Measurements from ENCODE around the gene LMOD2. TPM values are rescaled to one million over a fixed set of nuclear protein-coding genes. Genes with fewer than 3 reads are reported as not detected.
"Not testable (repeated sequence)": the region's sequence is repeated elsewhere in the genome, so short reads cannot be mapped to it uniquely, and the experiment has no call there.

The LMOD2 gene, protein sequence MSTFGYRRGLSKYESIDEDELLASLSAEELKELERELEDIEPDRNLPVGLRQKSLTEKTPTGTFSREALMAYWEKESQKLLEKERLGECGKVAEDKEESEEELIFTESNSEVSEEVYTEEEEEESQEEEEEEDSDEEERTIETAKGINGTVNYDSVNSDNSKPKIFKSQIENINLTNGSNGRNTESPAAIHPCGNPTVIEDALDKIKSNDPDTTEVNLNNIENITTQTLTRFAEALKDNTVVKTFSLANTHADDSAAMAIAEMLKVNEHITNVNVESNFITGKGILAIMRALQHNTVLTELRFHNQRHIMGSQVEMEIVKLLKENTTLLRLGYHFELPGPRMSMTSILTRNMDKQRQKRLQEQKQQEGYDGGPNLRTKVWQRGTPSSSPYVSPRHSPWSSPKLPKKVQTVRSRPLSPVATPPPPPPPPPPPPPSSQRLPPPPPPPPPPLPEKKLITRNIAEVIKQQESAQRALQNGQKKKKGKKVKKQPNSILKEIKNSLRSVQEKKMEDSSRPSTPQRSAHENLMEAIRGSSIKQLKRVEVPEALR
- not detected in 2 replicates for total RNA-seq (2014; rRNA removed; shearing (Covaris generic))

DNA sequence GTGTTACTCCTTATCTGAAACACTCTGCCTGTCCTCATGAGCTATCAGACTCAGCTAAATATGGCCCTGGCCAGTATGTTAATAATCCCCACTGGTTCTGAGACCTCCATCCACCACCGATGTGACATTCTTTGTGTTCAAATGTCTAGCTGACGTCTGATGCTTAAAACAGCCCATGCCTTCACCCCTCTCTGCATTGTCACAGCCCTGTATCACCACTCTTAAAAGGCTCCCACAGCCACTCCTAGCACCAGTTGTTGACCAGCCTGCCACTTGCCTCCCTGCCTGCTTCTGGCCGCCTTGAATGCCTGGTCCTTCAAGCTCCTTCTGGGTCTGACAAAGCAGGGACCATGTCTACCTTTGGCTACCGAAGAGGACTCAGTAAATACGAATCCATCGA, at the start of gene LMOD2:
Gene LMOD2, plus strand, starts transcription at position 253 of the 400 bp plus-strand sequence. Its CDS starts 98 bp downstream, at position 351.
- no peak for DNase-seq (ENCODE audit: low read depth)

DNA sequence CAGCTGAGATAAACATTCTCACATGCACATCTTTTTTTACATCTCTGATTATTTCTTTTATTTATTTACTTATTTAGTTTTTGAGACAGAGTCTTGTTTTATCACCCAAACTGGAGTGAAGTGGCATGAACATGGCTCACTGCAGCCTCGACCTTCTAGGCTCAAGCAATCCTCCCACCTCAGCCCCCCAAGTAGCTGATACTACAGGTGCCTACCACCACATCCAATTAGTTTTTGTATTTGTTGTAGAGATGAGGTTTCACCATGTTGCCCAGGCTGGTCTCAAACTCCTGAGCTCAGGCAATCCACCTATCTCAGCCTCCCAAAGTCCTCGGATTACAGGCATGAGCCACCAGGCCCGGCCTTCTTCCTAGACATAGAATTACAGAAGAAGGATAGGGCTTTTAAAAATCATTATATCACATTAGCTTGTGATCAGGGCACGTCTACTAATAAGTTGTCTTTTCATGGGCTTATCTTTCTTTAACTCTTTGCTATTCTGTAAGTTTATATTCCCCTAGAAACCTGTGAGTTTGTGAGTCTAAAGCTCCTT, 48.2 kb upstream of the LMOD2 start:
- DNase-seq (ENCODE audit: low read depth): no peak

GRCh38 chr7:123608991-123609882, 46.4 kb upstream of the LMOD2 start:
- DNase-seq (ENCODE audit: low read depth): no peak

DNA sequence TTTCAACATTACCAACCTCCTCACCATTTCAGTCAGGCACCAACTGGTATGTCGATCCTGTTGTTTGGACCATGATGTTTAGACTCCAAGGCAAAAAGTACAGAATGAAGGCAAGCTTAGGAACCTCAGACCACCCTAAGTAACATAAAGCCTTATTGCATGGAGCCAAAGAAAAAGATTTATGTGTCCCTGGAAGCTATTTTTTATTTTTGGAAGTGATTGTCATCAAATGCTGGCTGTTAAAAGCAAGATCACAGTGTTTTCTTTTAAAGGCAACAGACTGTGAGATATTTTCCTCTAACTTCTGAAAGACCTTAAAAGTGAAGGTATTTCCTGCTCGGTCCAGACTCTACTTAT, 45.8 kb upstream of the LMOD2 start:
- DNase-seq (ENCODE audit: low read depth): no peak

DNA sequence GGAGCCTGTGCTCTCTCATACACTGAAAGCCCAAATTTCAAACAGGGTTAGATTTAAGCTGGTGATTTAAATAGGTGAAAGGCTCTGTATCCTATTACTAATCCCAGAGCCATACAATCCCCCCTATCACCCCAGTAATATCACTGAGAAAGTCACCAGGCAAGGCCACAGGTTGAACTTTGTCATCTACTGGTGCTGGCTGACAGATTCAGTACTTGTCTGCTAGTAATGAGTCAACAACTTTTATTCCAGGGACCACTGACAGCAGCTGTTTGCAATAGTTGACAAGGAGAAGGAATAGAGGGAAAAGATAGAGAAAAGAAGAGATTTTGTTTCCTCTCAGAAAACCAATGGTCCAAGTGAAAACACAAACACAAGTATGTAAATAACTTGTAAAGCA, 43.6 kb upstream of the LMOD2 start:
- no peak for DNase-seq (ENCODE audit: low read depth)

- DNase-seq (ENCODE audit: low read depth): no peak
Observed at GRCh38 chr7:123615344-123615743, 40.3 kb upstream of the LMOD2 start.

DNA sequence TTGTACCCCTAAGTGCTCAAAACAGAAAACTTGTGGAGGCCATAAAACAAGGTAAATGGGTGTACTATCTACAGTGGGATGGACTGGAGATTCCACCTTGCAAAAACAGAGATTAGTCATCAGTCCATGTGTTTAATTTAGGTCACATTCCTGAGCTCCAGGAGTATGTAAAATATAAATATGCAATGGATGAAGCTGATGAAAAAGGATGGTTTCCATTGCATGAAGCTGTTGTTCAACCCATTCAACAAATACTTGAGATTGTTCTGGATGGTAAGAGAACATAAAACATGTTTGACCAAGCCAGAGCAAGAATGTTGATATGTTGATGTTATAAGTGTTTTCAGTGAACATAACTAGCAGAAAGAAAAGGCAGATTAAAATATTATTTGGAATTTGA, 39.4 kb upstream of the LMOD2 start:
- no peak for DNase-seq (ENCODE audit: low read depth)

DNA sequence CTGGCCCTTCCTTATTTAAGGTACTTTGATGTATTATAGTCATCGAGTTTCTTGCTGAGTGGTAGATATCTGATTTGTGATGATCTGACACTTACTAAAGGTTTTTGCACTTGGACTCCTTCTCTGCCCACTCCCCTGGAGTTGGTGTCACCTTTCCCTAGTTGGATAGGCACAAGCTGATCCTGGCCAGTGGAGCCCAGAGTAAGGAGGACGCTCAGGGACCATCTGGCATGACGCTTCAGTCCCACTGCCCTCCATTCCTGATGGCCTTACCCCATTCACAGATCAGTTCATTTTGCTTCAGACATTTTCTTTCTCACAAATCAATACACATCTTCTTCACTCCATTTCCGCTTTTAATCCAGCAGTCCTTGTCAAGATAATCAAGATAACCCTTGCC, 34.0 kb upstream of the LMOD2 start:
- no peak for DNase-seq (ENCODE audit: low read depth)

DNA sequence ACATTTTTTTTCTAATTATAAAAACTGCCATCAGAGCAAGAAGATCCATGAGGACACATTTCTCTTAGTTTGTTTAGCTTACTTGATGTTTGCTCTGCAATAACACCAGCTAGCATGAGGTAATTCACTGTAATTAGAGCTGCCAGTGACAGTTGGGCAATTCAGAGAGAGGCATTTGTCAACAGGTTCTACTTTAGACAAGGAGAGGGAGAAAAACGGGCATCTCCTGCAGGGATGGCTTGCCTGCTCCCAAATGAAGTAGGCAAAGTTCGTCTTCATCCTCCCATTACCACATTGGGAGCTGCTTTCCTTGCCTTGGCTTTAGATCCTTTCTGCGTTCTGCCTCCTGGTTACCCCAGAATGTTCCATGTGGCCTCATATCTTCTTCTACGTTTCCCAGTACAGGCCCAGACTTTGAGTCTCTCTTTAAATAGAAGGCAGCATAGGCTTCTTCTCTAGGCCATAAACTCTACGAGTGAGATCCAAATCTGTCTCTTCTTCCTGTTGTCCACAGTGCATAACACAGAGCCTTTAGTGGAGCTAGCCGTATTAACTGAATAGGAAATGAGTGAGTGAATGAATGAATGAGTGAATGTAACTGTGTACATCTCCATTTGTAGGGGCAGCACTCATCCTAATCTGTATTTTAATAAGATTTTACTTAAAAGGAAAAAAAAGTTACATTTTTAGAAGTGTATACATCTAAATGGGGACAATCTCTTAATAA, 32.8 kb upstream of the LMOD2 start:
- DNase-seq (ENCODE audit: low read depth): no peak

GRCh38 chr7:123624527-123625183, 31.0 kb upstream of the LMOD2 start:
- peak; percentile 53 for DNase-seq (ENCODE audit: low read depth)

DNA sequence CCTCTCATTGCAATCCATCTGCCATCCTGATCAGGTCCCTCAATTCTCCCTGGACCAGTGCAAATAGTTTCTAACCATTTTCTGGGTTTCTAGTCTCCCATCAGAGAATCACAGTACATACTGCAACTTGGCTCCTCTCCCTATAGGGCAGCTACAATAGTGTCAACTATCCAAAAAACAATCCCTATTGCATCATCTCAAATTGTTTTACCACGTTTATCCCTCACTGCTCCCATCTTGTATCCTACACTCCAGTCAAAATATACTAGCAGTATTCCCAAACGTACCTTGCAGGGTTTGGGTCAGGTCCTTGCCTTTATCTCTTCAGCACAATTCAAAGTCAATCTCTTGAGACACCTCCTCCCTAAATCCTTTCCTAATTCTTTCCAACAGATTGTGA, 30.4 kb upstream of the LMOD2 start:
- no peak for DNase-seq (ENCODE audit: low read depth)

DNA sequence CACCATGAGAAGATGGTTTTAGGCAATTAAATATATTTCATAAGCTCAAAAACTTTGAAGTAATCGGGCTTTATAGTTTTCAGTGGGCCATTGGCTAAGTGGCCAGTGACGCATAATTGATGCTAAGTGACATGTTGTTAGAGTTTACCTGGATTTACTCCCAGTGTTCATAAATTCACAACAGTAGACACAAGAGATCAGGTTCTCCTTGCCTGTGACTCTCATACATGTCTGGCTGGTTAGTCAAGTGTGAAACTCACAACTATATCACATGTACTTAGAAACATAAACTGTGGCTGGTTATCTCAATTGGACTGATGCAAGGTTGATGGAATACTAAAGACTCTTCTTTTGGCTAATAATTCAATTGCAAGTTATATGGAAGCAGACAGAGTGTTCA, 27.8 kb upstream of the LMOD2 start:
- DNase-seq (ENCODE audit: low read depth): no peak

- no peak for DNase-seq (ENCODE audit: low read depth)
Observed at GRCh38 chr7:123628829-123629228, 26.8 kb upstream of the LMOD2 start.

DNA sequence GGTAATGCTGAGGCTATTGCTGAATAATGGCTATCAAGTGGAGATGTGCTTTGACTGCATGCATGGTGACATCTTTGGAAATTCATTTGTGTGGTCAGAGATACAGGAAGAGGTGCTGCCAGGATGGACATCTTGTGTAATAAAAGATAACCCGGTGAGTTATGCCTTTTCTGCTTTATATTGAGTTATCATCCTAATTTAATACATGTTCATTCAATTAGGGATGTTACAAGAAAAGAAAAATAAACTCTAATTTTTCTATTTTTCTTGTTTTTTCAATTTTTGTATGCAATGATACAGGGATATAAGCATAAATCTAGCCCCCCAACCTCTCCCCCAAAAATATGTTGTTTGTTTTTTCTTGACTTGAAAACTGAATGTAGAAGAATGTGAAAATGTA, 26.4 kb upstream of the LMOD2 start:
- DNase-seq (ENCODE audit: low read depth): no peak

- no peak for DNase-seq (ENCODE audit: low read depth)
Observed at GRCh38 chr7:123632808-123633207, 22.9 kb upstream of the LMOD2 start.

- peak; percentile 54 for DNase-seq (ENCODE audit: low read depth)
Observed at GRCh38 chr7:123633553-123633952, 22.1 kb upstream of the LMOD2 start.

DNA sequence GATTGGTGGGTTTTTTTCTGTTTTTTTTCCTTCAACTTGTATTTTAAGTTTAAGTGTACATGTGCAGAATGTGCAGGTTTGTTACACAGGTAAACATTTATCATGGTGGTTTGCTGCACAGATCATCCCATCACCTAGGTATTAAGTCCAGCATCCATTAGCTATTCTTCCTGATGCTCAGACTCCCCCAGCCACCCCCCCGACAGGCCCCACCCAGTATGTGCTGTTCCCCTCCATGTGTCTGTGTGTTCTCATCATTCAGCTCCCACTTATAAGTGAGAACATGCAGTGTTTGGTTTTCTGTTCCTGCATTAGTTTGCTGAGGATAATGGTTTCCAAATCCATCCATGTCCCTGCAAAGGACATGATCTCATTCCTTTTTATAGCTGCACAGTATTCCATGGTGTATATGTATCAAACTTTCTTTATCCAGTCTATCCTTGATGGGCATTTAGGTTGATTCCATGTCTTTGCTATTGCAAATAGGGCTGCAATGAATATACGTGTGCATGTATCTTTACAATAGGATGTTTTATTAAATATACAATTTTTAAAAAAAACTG, 21.6 kb upstream of the LMOD2 start:
- DNase-seq (ENCODE audit: low read depth): not testable (repeated sequence)

DNA sequence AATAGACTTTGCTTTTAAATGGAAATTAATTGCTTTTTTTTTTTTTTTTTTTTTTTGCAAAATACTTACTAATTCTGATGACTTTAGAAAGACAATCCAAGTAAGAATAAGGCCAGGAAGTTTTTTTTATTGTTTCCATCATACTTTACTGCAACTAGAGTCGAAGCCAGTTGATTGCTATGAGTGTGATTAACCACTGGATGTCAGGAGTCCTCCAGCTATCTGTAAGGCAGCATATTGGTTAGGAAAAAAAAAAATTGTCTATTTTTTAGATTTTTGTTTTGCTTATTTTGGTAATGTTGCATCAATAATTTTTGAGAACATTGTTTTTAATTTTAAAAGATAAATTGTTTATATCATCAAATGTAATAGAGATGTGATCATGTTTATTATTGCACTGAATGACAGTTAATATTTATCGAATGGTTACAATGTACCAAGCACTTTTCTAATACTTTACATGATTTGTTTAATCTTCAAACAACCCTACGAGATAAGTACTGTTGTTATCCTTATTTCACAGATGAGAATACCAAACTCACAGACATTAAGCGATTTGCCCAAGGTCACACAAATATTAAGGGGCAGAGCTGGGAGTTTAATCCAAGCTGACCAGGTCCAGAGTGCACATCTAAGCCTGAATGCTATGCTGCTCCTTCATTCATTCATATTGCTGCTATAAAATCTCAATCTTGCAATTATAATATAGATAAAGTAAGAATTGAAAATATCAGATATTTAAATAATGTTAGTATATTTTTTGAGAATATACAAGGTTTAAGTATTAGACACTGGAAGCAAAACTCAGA, 19.9 kb upstream of the LMOD2 start:
- peak; percentile 36 for DNase-seq (ENCODE audit: low read depth)

DNA sequence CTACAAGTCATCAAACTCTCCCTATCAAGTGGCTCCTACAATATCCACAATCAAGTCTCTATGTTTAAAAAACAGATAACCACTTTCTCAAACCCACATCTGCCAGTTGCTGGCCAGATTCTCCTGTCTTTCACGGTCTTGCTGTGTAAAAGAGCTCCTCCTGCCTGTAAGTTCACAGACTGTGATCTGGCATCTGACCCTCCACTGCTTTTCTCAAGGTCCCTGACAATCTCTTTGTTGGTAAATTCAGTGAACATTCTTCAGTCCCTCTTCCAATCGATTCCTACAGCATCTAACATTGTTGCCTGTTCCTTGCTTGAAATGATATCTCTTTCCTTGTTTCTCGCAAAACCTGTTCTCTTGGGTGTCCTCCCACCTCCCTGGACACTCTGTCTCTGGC, 18.5 kb upstream of the LMOD2 start:
- no peak for DNase-seq (ENCODE audit: low read depth)

DNA sequence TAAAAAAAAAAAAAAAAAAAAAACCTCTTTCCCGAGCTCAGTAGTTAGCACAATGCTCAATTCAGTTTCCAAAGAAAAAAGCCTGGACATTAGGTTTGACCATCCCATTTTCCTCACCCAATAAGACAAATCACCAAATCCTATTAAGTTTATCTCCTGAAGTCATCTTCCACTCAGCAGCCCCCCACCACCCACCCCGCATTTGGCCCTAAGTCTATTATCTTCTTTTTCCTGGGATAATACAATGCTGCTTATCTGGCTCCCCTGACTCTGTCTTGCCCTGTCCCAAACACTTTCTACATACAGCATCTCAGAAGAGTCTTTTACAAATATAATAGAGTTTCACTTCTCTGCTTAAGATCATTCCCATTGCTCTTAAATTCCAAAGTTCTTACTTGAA, 17.8 kb upstream of the LMOD2 start:
- no peak for DNase-seq (ENCODE audit: low read depth)
